Left ventricle myocardium inferior (tissue), 1 donor: ENCODE results near the gene KRT10. TPM values are rescaled to one million over a fixed set of nuclear protein-coding genes. Genes with fewer than 3 reads are reported as not detected.

Experiments used
- DNase-seq: peaks from one replicate; pipeline ENCODE4 v3.0.0-alpha.2; 2020
- H3K27ac ChIP-seq: fragments of 200-600 bp; replicated peaks from 2 replicates; pipeline ENCODE4 v1.8.0; 2021
- H3K27me3 ChIP-seq: fragments of 200-600 bp; 2 replicates; pipeline ENCODE4 v1.8.0; 2021; ENCODE audit warnings: low read depth
- H3K36me3 ChIP-seq: fragments of 200-600 bp; 2 replicates; pipeline ENCODE4 v1.8.0; 2021
- H3K4me1 ChIP-seq: fragments of 200-600 bp; 2 replicates; pipeline ENCODE4 v1.8.0; 2021
- H3K4me3 ChIP-seq: fragments of 200-600 bp; 2 replicates; pipeline ENCODE4 v1.8.0; 2021; ENCODE audit warnings: mild to moderate bottlenecking, moderate library complexity
- H3K9me3 ChIP-seq: fragments of 200-600 bp; replicated peaks from 2 replicates; pipeline ENCODE4 v1.8.0; 2021
- CTCF ChIP-seq: fragments of 200-600 bp; IDR thresholded peaks from 2 replicates; pipeline ENCODE4 v1.8.0; 2021; ENCODE audit warnings: antibody characterized with exemption, mild to moderate bottlenecking, borderline replicate concordance
- intact Hi-C: fragments of 100-400 bp; cut with micrococcal nuclease; formaldehyde crosslinking; loops from one replicate; pipeline ENCODE4 v1.11.0; 2022
- total RNA-seq: library from RNA; stranded (reverse); fragmentation: NEBNext Ultra II Directional; extraction: Animal tissue kit (Norgen Biotek cat#: 25700); gene quantifications from one replicate; pipeline ENCODE4 v1.2.1, GENCODE V29; 2021
- donor health status: DM: no; HTN: yes; CAD: no; lungs with severe emphysema.

Gene KRT10
- total RNA-seq, 1 donor from 2014 or later, result 54.7 TPM

DNA sequence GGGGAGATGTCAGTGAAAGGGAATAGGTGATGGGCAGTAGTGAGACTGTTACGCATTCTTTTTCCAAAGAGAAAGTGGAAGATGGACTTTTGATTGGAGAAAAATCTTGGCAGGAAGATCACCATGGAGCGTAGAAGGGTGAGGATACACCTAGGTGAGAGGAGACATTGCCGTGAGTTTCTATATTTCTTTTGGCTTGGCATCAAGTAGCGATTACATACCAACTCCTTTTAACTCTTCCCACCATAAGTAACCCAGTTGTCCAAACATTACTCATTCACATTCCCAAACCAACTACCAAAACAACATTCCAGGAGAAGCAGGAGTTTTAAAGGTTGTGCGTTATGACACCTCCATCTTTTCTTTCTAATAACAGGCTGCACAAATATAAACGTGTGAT is 11.9 kb downstream of the KRT10 start:
- no peak for TF ChIP-seq CTCF
- no peaks in the 10 kb centered on the region for H3K36me3 ChIP-seq
- intact Hi-C loops, result no loop called here
- H3K27ac ChIP-seq, result peak overlapping the region; percentile 58
- no peak for DNase-seq
- no peaks in the 10 kb centered on the region for H3K27me3 ChIP-seq
- no peaks in the 10 kb centered on the region for H3K9me3 ChIP-seq
- peaks cover 22% of the 10 kb centered on the region for H3K4me1 ChIP-seq
- H3K4me3 ChIP-seq, result no peak overlapping the region

- DNase-seq, result no peak
- no peak for TF ChIP-seq CTCF
- peak overlapping the region; percentile 58 for H3K27ac ChIP-seq
- H3K36me3 ChIP-seq, result no peaks in the 10 kb centered on the region
- peaks cover 3% of the 10 kb centered on the region for H3K9me3 ChIP-seq
- no peaks in the 10 kb centered on the region for H3K27me3 ChIP-seq
- intact Hi-C loops, result loop anchor here (10.0 kb wide), 1 partner anchor 45 kb away; no protein-coding TSS in a partner anchor
- peaks cover 22% of the 10 kb centered on the region for H3K4me1 ChIP-seq
- no peak overlapping the region for H3K4me3 ChIP-seq
Observed at GRCh38 chr17:40809721-40810421, 12.5 kb downstream of the KRT10 start.

DNA sequence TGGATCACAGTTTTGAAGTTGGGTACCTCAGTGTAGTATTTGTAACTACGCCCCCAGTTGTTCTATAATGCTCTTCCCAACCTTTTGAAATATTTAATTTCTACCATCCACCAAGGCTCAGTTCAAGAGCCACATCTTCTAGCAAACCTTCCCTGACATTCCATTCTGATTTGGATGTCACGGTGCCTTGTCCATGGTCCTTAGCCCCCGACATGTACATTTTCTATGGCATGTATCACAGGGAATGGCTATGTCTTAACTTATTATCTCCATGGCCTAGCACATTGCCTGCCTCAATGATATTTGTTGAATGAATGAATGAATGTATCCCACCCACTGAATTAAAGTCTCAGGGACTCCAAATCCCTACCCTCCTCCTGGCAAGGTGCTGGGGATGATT is 16.3 kb downstream of the KRT10 start:
- DNase-seq, result no peak
- Histone ChIP-seq H3K36me3 (no peaks in the 10 kb centered on the region), H3K4me3 (no peak overlapping the region), H3K27me3 (peaks cover 13% of the 10 kb centered on the region), H3K4me1 (peaks cover 26% of the 10 kb centered on the region), H3K27ac (no peak overlapping the region), H3K9me3 (peaks cover 3% of the 10 kb centered on the region)
- no peak for TF ChIP-seq CTCF
- intact Hi-C loops, result loop anchor here (10.0 kb wide), 1 partner anchor 49 kb away; no protein-coding TSS in a partner anchor

- intact Hi-C loops, result loop anchor here (10.0 kb wide), 1 partner anchor 51 kb away; no protein-coding TSS in a partner anchor
- peak; percentile 70 for DNase-seq
- TF ChIP-seq CTCF, result peak; percentile 90
- Histone ChIP-seq H3K27me3 (peaks cover 36% of the 10 kb centered on the region), H3K4me3 (no peak overlapping the region), H3K4me1 (peaks cover 5% of the 10 kb centered on the region), H3K9me3 (peaks cover 3% of the 10 kb centered on the region), H3K36me3 (no peaks in the 10 kb centered on the region), H3K27ac (no peak overlapping the region)
Observed at GRCh38 chr17:40803617-40804082, 18.8 kb downstream of the KRT10 start.

GRCh38 chr17:40801157-40801556 is 21.3 kb downstream of the KRT10 start:
- Histone ChIP-seq H3K36me3 (no peaks in the 10 kb centered on the region), H3K27me3 (peaks cover 61% of the 10 kb centered on the region), H3K9me3 (peaks cover 3% of the 10 kb centered on the region), H3K4me1 (peaks cover 4% of the 10 kb centered on the region), H3K27ac (no peak overlapping the region), H3K4me3 (no peak overlapping the region)
- intact Hi-C loops, result loop anchor here (10.0 kb wide), 1 partner anchor 54 kb away; no protein-coding TSS in a partner anchor
- no peak for DNase-seq
- TF ChIP-seq CTCF, result no peak
